SK-N-SH (cell line): ENCODE data around the gene CPLX1. TPM values are rescaled to one million over a fixed set of nuclear protein-coding genes. Genes with fewer than 3 reads are reported as not detected.

Experiments
- CTCF ChIA-PET: fragments of 300-600, 350-600 bp; formaldehyde crosslinking; extraction: SDS; loops from one replicate; lab custom pipeline; 2021; lab: Yijun Ruan, JAX
- POLR2A ChIA-PET: fragments of 350-600 bp; sonication (Branson Sonifier 250); formaldehyde crosslinking; extraction: SDS; loops from one replicate; lab custom pipeline; 2020; ENCODE audit warnings: antibody characterized with exemption, inconsistent platforms; lab: Yijun Ruan, JAX
- DNase-seq: peaks from one replicate; pipeline ENCODE4 v3.0.0; 2012
- H2AFZ ChIP-seq: fragments of 200-600 bp; sonication (generic); 2 replicates; pipeline ENCODE4 v1.8.1; 2016; ENCODE audit warnings: antibody characterized with exemption, mild to moderate bottlenecking, low read depth
- H3F3A ChIP-seq: fragments of 200-600 bp; sonication (generic); replicated peaks from 2 replicates; pipeline ENCODE3; 2016; ENCODE audit warnings: antibody characterized with exemption, mild to moderate bottlenecking; ENCODE audit not compliant: insufficient read depth
- H3K27ac ChIP-seq, 2 experiments: fragments of 200-500 bp in 1 of 2; fragments of 200-600 bp in 1 of 2; sonication (Bioruptor generic) in 1 of 2; sonication (generic), shearing (Covaris generic) in 1 of 2; 2 replicates each; pipeline versions ENCODE4 v1.5.1 to v1.6.1; 2014 to 2016; ENCODE audit warnings: low read depth in 2 of 2, inconsistent platforms in 1 of 2, low read length in 1 of 2, mild to moderate bottlenecking in 1 of 2, mixed read lengths in 1 of 2
- H3K27me3 ChIP-seq: fragments of 200-600 bp; sonication (generic), shearing (Covaris generic); 2 replicates; pipeline ENCODE4 v1.6.1; 2016; ENCODE audit warnings: mixed run types; ENCODE audit not compliant: insufficient read depth
- H3K36me3 ChIP-seq, 2 experiments: fragments of 200-500 bp in 1 of 2; fragments of 200-600 bp in 1 of 2; sonication (Bioruptor generic) in 1 of 2; sonication (generic) in 1 of 2; replicated peaks in 1 of 2; 2 replicates each; pipeline versions ENCODE3 to v1.5.1; 2014 to 2016; ENCODE audit warnings: low read length in 1 of 2, mild to moderate bottlenecking in 1 of 2; ENCODE audit not compliant: insufficient read depth in 2 of 2, control insufficient read depth in 1 of 2
- H3K4me1 ChIP-seq, 2 experiments: fragments of 200-500 bp in 1 of 2; fragments of 200-600 bp in 1 of 2; sonication (Bioruptor generic) in 1 of 2; sonication (generic), shearing (Covaris generic) in 1 of 2; 2 replicates each; pipeline versions ENCODE4 v1.5.1 to v1.6.1; 2014 to 2016; ENCODE audit warnings: low read depth in 1 of 2, low read length in 1 of 2, mixed run types in 1 of 2; ENCODE audit not compliant: insufficient read depth in 2 of 2, control insufficient read depth in 1 of 2
- H3K4me2 ChIP-seq: fragments of 200-600 bp; sonication (generic), shearing (Covaris generic); 2 replicates; pipeline ENCODE4 v1.6.1; 2017; ENCODE audit warnings: mixed run types
- H3K4me3 ChIP-seq, 2 experiments: fragments of 200-500 bp in 1 of 2; fragments of 200-600 bp in 1 of 2; sonication (Bioruptor generic) in 1 of 2; sonication (generic), shearing (Covaris generic) in 1 of 2; 2 replicates each; pipeline versions ENCODE4 v1.5.1 to v1.8.1; 2014 to 2016; ENCODE audit warnings: low read depth in 2 of 2, inconsistent platforms in 1 of 2, low read length in 1 of 2, mild to moderate bottlenecking in 1 of 2, mixed read lengths in 1 of 2, moderate library complexity in 1 of 2
- H3K79me2 ChIP-seq: fragments of 200-600 bp; sonication (generic); 2 replicates; pipeline ENCODE4 v1.8.1; 2017; ENCODE audit warnings: mild to moderate bottlenecking; ENCODE audit not compliant: insufficient read depth
- H3K9ac ChIP-seq: fragments of 200-600 bp; sonication (generic); 2 replicates; pipeline ENCODE4 v1.6.1; 2017; ENCODE audit warnings: mixed run types
- H3K9me2 ChIP-seq: fragments of 200-600 bp; sonication (generic); 2 replicates; pipeline ENCODE4 v1.6.1; 2017; ENCODE audit warnings: mixed run types
- H3K9me3 ChIP-seq: fragments of 200-600 bp; sonication (generic); 2 replicates; pipeline ENCODE4 v1.6.1; 2017; ENCODE audit warnings: mixed run types, mild to moderate bottlenecking, moderate library complexity
- H4K20me1 ChIP-seq: fragments of 200-600 bp; sonication (generic); 2 replicates; pipeline ENCODE4 v1.6.1; 2017; ENCODE audit warnings: mild to moderate bottlenecking, mixed run types; ENCODE audit not compliant: insufficient read depth
- ELF1 ChIP-seq: IDR thresholded peaks from 2 replicates; pipeline ENCODE4 v1.4.0; 2012
- EP300 ChIP-seq, 2 experiments: IDR thresholded peaks; 2 replicates each; pipeline versions ENCODE4 v1.4.0 to v1.6.1; 2012; ENCODE audit warnings: borderline replicate concordance in 1 of 2, low read depth in 1 of 2, low read length in 1 of 2
- FOSL2 ChIP-seq: IDR thresholded peaks from 2 replicates; pipeline ENCODE4 v1.4.0; 2012; ENCODE audit warnings: low read depth, mild to moderate bottlenecking, moderate library complexity, borderline replicate concordance
- FOXJ3 ChIP-seq: sonication (generic); formaldehyde crosslinking; IDR thresholded peaks from 2 replicates; pipeline ENCODE4 v1.5.1; 2020; ENCODE audit warnings: mild to moderate bottlenecking, missing genetic modification reagents
- FOXM1 ChIP-seq: IDR thresholded peaks from 2 replicates; pipeline ENCODE4 v1.4.0; 2012; ENCODE audit warnings: low read depth, mild to moderate bottlenecking
- GABPA ChIP-seq: IDR thresholded peaks from 2 replicates; pipeline ENCODE4 v1.4.0; 2012; ENCODE audit warnings: low read depth, mild to moderate bottlenecking
- GATA2 ChIP-seq: sonication (generic); formaldehyde crosslinking; IDR thresholded peaks from 2 replicates; pipeline ENCODE4 v1.5.0; 2020; ENCODE audit warnings: mild to moderate bottlenecking, missing genetic modification reagents
- JUND ChIP-seq: IDR thresholded peaks from 2 replicates; pipeline ENCODE4 v1.4.0; 2012
- NFIC ChIP-seq: IDR thresholded peaks from 2 replicates; pipeline ENCODE4 v1.4.0; 2012; ENCODE audit warnings: borderline replicate concordance
- NRF1 ChIP-seq: IDR thresholded peaks from 2 replicates; pipeline ENCODE4 v1.6.1; 2012; ENCODE audit warnings: low read depth, mild to moderate bottlenecking, low read length
- POLR2AphosphoS5 ChIP-seq: IDR thresholded peaks from 2 replicates; pipeline ENCODE4 v1.6.1; 2012; ENCODE audit warnings: low read depth, low read length
- RAD21 ChIP-seq: IDR thresholded peaks from 2 replicates; pipeline ENCODE4 v1.6.1; 2012; ENCODE audit warnings: mild to moderate bottlenecking, low read length
- REST ChIP-seq: IDR thresholded peaks from 2 replicates; pipeline ENCODE4 v1.6.1; 2012; ENCODE audit warnings: mild to moderate bottlenecking, low read depth, low read length, moderate library complexity
- SIN3A ChIP-seq: IDR thresholded peaks from 2 replicates; pipeline ENCODE4 v1.6.1; 2012; ENCODE audit warnings: low read depth, mild to moderate bottlenecking, low read length, moderate library complexity, borderline replicate concordance
- SMC3 ChIP-seq: IDR thresholded peaks from 2 replicates; pipeline ENCODE4 v1.6.1; 2012; ENCODE audit warnings: low read depth, low read length, improper control_type of control experiment
- TCF12 ChIP-seq: IDR thresholded peaks from 2 replicates; pipeline ENCODE4 v1.4.0; 2012
- TEAD4 ChIP-seq: IDR thresholded peaks from 2 replicates; pipeline ENCODE4 v1.4.0; 2012; ENCODE audit warnings: mild to moderate bottlenecking, borderline replicate concordance; ENCODE audit not compliant: insufficient read depth
- USF1 ChIP-seq: IDR thresholded peaks from 2 replicates; pipeline ENCODE4 v1.4.0; 2012; ENCODE audit warnings: low read depth, borderline replicate concordance
- USF2 ChIP-seq: fragments of 150-350 bp; IDR thresholded peaks from 2 replicates; pipeline ENCODE4 v1.6.1; 2017; ENCODE audit warnings: antibody characterized with exemption, low read length, low read depth, borderline replicate concordance
- WGBS: methylation state at CpG from one replicate; pipeline ENCODE4 v1.1.6; 2017; ENCODE audit warnings: low lambda C conversion rate; 5-methylcytosine and 5-hydroxymethylcytosine counted together
- polyA plus RNA-seq, 3 experiments: library from polyadenylated mRNA; depleted of rRNA; stranded (reverse); fragments of >200 nt; gene quantifications; 2 replicates each; pipeline ENCODE4 v1.2.3, GENCODE V29; 2012
- TF ChIP-seq, protein P1 (sequence below): IDR thresholded peaks from 2 replicates; pipeline ENCODE4 v1.4.0; 2012; ENCODE audit warnings: low read depth

The CPLX1 gene
- polyA plus RNA-seq, 1 of the 3 experiments (the other 2 are of a cell fraction) = 0.56 TPM

GRCh38 chr4:866761-867390 is 40.9 kb upstream of the CPLX1 start:
- no peak overlapping the region for H3K4me3 ChIP-seq
- H3K9me3 ChIP-seq = no peaks in the 10 kb centered on the region
- no peaks in the 10 kb centered on the region for H3K79me2 ChIP-seq
- no peaks in the 10 kb centered on the region for H3K9me2 ChIP-seq
- H3K27ac ChIP-seq = no peak overlapping the region
- no peak for DNase-seq
- H3F3A ChIP-seq = peaks cover 6% of the 10 kb centered on the region
- TF ChIP-seq FOXJ3 (CRISPR knock-in tag) (no peak), SIN3A (no peak), USF1 (no peak), FOSL2 (no peak), SMC3 (no peak), REST (no peak), GABPA (no peak), GATA2 (CRISPR knock-in tag) (no peak), ELF1 (no peak), FOXM1 (no peak), EP300 (IDR thresholded peaks at IDR 0.05; ENCODE audit: borderline replicate concordance in 1 of 2, low read depth in 1 of 2, low read length in 1 of 2) (no peak), TEAD4 (no peak), POLR2AphosphoS5 (no peak), TCF12 (no peak), USF2 (no peak), NRF1 (no peak), NFIC (no peak), JUND (no peak), RAD21 (no peak)
- TF ChIP-seq, protein P1, sequence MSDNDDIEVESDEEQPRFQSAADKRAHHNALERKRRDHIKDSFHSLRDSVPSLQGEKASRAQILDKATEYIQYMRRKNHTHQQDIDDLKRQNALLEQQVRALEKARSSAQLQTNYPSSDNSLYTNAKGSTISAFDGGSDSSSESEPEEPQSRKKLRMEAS = no peak
- H2AFZ ChIP-seq = no peak overlapping the region
- no peaks in the 10 kb centered on the region for H4K20me1 ChIP-seq
- H3K36me3 ChIP-seq = peaks cover 12 to 43% of the 10 kb centered on the region in 2 experiments
- WGBS = 92% methylated on average over 9 of the region's 28 CpGs
- ChIA-PET POLR2A (no interaction called here), CTCF (interaction anchor here (1.0 kb wide), 1 partner anchor 125 kb away, joined by 3 read pairs; no protein-coding TSS in a partner anchor)
- no peak overlapping the region for H3K9ac ChIP-seq
- H3K4me1 ChIP-seq = no peaks in the 10 kb centered on the region
- no peaks in the 10 kb centered on the region for H3K27me3 ChIP-seq
- no peak overlapping the region for H3K4me2 ChIP-seq
